ENCODE results near the gene DLG5.

Gene DLG5

GRCh38 chr10:77927402-77928246, 1.1 kb upstream of the DLG5 start:
- no peak for DNase-seq (ENCODE audit: low read depth, low spot score)
- H3K27me3 ChIP-seq (ENCODE audit: control insufficient read depth, insufficient read depth, low read length), result no peaks in the 10 kb centered on the region
- H3K4me1 ChIP-seq (ENCODE audit: control insufficient read depth, insufficient read depth, low read length), result peaks cover 6% of the 10 kb centered on the region
- H3K36me3 ChIP-seq (ENCODE audit: control insufficient read depth, insufficient read depth, low read length), result peaks cover 2% of the 10 kb centered on the region; the same call in 1 of the 2 replicates
- no peak overlapping the region for H3K27ac ChIP-seq (ENCODE audit: low read length)
- H3K9me3 ChIP-seq (ENCODE audit: control insufficient read depth, insufficient read depth, low read length), result no peaks in the 10 kb centered on the region
- peak overlapping the region; percentile 72; the same call in 1 of the 2 replicates for H3K4me3 ChIP-seq (ENCODE audit: low read length)
- no CpG with 5 or more reads among the region's 20 CpGs for WGBS (ENCODE audit: insufficient coverage, insufficient read length)

GRCh38 chr10:77925795-77926565, 575 bp downstream of the DLG5 start:
- no peak overlapping the region for H3K27ac ChIP-seq (ENCODE audit: low read length)
- H3K4me3 ChIP-seq (ENCODE audit: low read length), result peak overlapping the region; percentile 72
- no peak for DNase-seq (ENCODE audit: low read depth, low spot score)
- H3K4me1 ChIP-seq (ENCODE audit: control insufficient read depth, insufficient read depth, low read length), result peaks cover 6% of the 10 kb centered on the region
- H3K9me3 ChIP-seq (ENCODE audit: control insufficient read depth, insufficient read depth, low read length), result no peaks in the 10 kb centered on the region
- H3K27me3 ChIP-seq (ENCODE audit: control insufficient read depth, insufficient read depth, low read length), result no peaks in the 10 kb centered on the region
- peaks cover 2% of the 10 kb centered on the region; the same call in 1 of the 2 replicates for H3K36me3 ChIP-seq (ENCODE audit: control insufficient read depth, insufficient read depth, low read length)
- WGBS (ENCODE audit: insufficient coverage, insufficient read length), result no CpG with 5 or more reads among the region's 73 CpGs

- no peak for DNase-seq (ENCODE audit: low read depth, low spot score)
- WGBS (ENCODE audit: insufficient coverage, insufficient read length), result no CpG with 5 or more reads among the region's 7 CpGs
- Histone ChIP-seq H3K27ac (ENCODE audit: low read length) (no peak overlapping the region), H3K36me3 (ENCODE audit: control insufficient read depth, insufficient read depth, low read length) (peaks cover 2% of the 10 kb centered on the region; the same call in 1 of the 2 replicates), H3K27me3 (ENCODE audit: control insufficient read depth, insufficient read depth, low read length) (no peaks in the 10 kb centered on the region), H3K4me3 (ENCODE audit: low read length) (peak overlapping the region; percentile 72; the same call in 1 of the 2 replicates), H3K9me3 (ENCODE audit: control insufficient read depth, insufficient read depth, low read length) (no peaks in the 10 kb centered on the region), H3K4me1 (ENCODE audit: control insufficient read depth, insufficient read depth, low read length) (peaks cover 6% of the 10 kb centered on the region)
Measured at GRCh38 chr10:77925410-77925794, 1.2 kb downstream of the DLG5 start.

- no peak for DNase-seq (ENCODE audit: low read depth, low spot score)
- Histone ChIP-seq H3K9me3 (ENCODE audit: control insufficient read depth, insufficient read depth, low read length) (no peaks in the 10 kb centered on the region), H3K27me3 (ENCODE audit: control insufficient read depth, insufficient read depth, low read length) (no peaks in the 10 kb centered on the region), H3K4me3 (ENCODE audit: low read length) (no peak overlapping the region), H3K36me3 (ENCODE audit: control insufficient read depth, insufficient read depth, low read length) (peaks cover 2% of the 10 kb centered on the region; the same call in 1 of the 2 replicates), H3K4me1 (ENCODE audit: control insufficient read depth, insufficient read depth, low read length) (peaks cover 6% of the 10 kb centered on the region), H3K27ac (ENCODE audit: low read length) (no peak overlapping the region)
- no CpG with 5 or more reads among the region's 8 CpGs for WGBS (ENCODE audit: insufficient coverage, insufficient read length)
Measured at GRCh38 chr10:77922566-77923179, 3.9 kb downstream of the DLG5 start.

DNA sequence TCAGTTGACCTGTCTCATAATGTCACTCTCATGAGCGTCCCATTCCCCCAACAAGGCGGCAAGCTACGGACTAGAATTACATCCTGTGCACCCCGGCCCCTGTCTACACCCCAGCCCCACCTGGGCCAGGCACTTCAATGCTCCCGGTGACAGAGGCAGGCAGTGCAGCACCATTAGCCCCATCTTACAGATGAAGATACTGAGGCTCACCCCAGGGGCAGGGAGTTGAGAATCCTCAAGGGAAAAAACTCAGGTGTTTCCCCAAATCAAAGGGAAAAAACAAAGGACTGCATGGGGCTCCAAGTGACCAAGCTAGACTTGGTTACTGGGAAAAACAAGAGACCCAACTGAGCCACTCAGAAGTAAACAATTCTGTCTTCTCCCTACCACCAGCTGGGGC, 4.5 kb downstream of the DLG5 start:
- Histone ChIP-seq H3K27ac (ENCODE audit: low read length) (no peak overlapping the region), H3K36me3 (ENCODE audit: control insufficient read depth, insufficient read depth, low read length) (peaks cover 2% of the 10 kb centered on the region; the same call in 1 of the 2 replicates), H3K4me3 (ENCODE audit: low read length) (no peak overlapping the region), H3K9me3 (ENCODE audit: control insufficient read depth, insufficient read depth, low read length) (no peaks in the 10 kb centered on the region), H3K4me1 (ENCODE audit: control insufficient read depth, insufficient read depth, low read length) (peaks cover 5% of the 10 kb centered on the region), H3K27me3 (ENCODE audit: control insufficient read depth, insufficient read depth, low read length) (no peaks in the 10 kb centered on the region)
- WGBS (ENCODE audit: insufficient coverage, insufficient read length), result no CpG with 5 or more reads among the region's 5 CpGs
- no peak for DNase-seq (ENCODE audit: low read depth, low spot score)

DNA sequence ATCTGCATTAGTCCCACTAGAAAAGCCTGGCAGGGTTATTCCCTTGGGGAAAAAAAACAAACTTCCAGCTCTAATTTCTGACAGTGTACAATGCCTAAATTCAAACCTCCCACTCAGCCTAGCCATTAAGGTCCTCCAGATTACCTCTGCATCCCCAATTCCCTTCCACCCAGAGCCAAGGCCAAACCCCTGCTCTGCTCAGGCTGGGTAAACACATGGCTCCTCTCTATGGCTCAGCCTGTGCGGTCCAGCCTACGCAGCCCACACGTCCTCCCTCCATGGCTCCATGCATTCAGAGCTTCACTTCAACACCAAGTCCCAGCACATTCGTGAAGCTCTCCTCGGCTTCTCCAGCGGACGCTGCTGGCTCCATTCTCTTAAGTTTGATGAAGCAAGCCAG, 5.2 kb downstream of the DLG5 start:
- no peak overlapping the region for H3K27ac ChIP-seq (ENCODE audit: low read length)
- no peak for DNase-seq (ENCODE audit: low read depth, low spot score)
- H3K4me1 ChIP-seq (ENCODE audit: control insufficient read depth, insufficient read depth, low read length), result peaks cover 5% of the 10 kb centered on the region
- H3K9me3 ChIP-seq (ENCODE audit: control insufficient read depth, insufficient read depth, low read length), result no peaks in the 10 kb centered on the region
- H3K4me3 ChIP-seq (ENCODE audit: low read length), result no peak overlapping the region
- no CpG with 5 or more reads among the region's 7 CpGs for WGBS (ENCODE audit: insufficient coverage, insufficient read length)
- H3K27me3 ChIP-seq (ENCODE audit: control insufficient read depth, insufficient read depth, low read length), result no peaks in the 10 kb centered on the region
- H3K36me3 ChIP-seq (ENCODE audit: control insufficient read depth, insufficient read depth, low read length), result peaks cover 2% of the 10 kb centered on the region; the same call in 1 of the 2 replicates

GRCh38 chr10:77920495-77920894, 6.1 kb downstream of the DLG5 start:
- Histone ChIP-seq H3K27me3 (ENCODE audit: control insufficient read depth, insufficient read depth, low read length) (no peaks in the 10 kb centered on the region), H3K36me3 (ENCODE audit: control insufficient read depth, insufficient read depth, low read length) (peaks cover 2% of the 10 kb centered on the region; the same call in 1 of the 2 replicates), H3K4me1 (ENCODE audit: control insufficient read depth, insufficient read depth, low read length) (peaks cover 5% of the 10 kb centered on the region), H3K9me3 (ENCODE audit: control insufficient read depth, insufficient read depth, low read length) (no peaks in the 10 kb centered on the region), H3K27ac (ENCODE audit: low read length) (no peak overlapping the region), H3K4me3 (ENCODE audit: low read length) (no peak overlapping the region)
- no CpG with 5 or more reads among the region's 4 CpGs for WGBS (ENCODE audit: insufficient coverage, insufficient read length)
- DNase-seq (ENCODE audit: low read depth, low spot score), result no peak

GRCh38 chr10:77919713-77920108, 6.8 kb downstream of the DLG5 start:
- Histone ChIP-seq H3K36me3 (ENCODE audit: control insufficient read depth, insufficient read depth, low read length) (peaks cover 2% of the 10 kb centered on the region; the same call in 1 of the 2 replicates), H3K4me1 (ENCODE audit: control insufficient read depth, insufficient read depth, low read length) (peaks cover 3% of the 10 kb centered on the region), H3K27ac (ENCODE audit: low read length) (no peak overlapping the region), H3K27me3 (ENCODE audit: control insufficient read depth, insufficient read depth, low read length) (no peaks in the 10 kb centered on the region), H3K9me3 (ENCODE audit: control insufficient read depth, insufficient read depth, low read length) (no peaks in the 10 kb centered on the region), H3K4me3 (ENCODE audit: low read length) (no peak overlapping the region)
- no peak for DNase-seq (ENCODE audit: low read depth, low spot score)
- no CpG with 5 or more reads among the region's 4 CpGs for WGBS (ENCODE audit: insufficient coverage, insufficient read length)

DNA sequence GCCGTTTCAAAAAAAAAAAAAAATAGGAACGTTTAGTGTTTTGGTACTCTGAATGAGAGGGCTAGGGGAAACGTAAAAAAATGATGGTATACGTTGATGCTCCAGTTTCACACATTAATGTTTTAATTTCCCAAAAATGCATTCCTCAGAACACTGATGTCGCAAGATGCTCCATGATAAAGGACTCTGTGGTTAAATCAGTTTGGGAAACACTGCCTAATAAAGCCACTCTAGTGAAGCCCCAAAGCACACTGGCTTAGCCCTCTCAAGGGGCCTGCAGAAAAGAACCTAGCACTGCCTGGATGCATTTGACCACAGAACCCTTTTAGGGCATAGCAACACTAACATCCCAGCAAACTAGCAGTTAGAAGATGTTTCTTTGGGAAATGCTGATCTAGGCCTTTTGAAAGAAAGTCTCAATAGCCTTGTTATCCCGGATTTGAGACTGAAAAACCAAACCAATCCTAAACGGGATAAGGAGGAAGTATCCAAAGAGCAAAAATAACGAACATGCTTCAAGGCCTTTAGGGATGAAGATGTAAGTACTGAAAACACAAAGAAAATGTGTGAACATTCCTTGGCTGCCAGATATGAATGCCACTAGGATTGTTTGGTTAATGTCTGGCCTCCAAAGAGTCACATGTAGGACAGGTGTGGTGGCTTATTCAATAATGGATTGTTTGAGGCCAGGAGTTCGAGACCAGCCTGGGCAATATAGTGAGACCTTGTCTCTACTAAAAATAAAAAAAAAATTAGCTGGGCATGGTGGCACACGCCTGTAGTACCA, 11.0 kb downstream of the DLG5 start:
- no peaks in the 10 kb centered on the region for H3K27me3 ChIP-seq (ENCODE audit: control insufficient read depth, insufficient read depth, low read length)
- 100% methylated on average over 2 of the region's 10 CpGs for WGBS (ENCODE audit: insufficient coverage, insufficient read length)
- DNase-seq (ENCODE audit: low read depth, low spot score), result no peak

More for the DNA sequence above, 11.0 kb downstream of the DLG5 start:
- no peak overlapping the region for H3K4me3 ChIP-seq (ENCODE audit: low read length)
- peaks cover 2% of the 10 kb centered on the region; the same call in 1 of the 2 replicates for H3K4me1 ChIP-seq (ENCODE audit: control insufficient read depth, insufficient read depth, low read length)
- no peaks in the 10 kb centered on the region; the same call in 1 of the 2 replicates for H3K36me3 ChIP-seq (ENCODE audit: control insufficient read depth, insufficient read depth, low read length)
- no peaks in the 10 kb centered on the region for H3K9me3 ChIP-seq (ENCODE audit: control insufficient read depth, insufficient read depth, low read length)
- no peak overlapping the region for H3K27ac ChIP-seq (ENCODE audit: low read length)
